Stimulated activated CD8-positive, alpha-beta memory T cell treated with anti-CD3 and anti-CD28 coated beads, Interleukin-2, amount 100 ng/mL, for 1 hour (primary cell): ENCODE data around the gene EPYC.

Experiments used
- DNase-seq, 2 donors: peaks; one replicate each; pipeline ENCODE4 v3.0.0-alpha.2; 2020; ENCODE audit warnings: low read depth in 2 of 2

The EPYC gene, protein sequence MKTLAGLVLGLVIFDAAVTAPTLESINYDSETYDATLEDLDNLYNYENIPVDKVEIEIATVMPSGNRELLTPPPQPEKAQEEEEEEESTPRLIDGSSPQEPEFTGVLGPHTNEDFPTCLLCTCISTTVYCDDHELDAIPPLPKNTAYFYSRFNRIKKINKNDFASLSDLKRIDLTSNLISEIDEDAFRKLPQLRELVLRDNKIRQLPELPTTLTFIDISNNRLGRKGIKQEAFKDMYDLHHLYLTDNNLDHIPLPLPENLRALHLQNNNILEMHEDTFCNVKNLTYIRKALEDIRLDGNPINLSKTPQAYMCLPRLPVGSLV

DNA sequence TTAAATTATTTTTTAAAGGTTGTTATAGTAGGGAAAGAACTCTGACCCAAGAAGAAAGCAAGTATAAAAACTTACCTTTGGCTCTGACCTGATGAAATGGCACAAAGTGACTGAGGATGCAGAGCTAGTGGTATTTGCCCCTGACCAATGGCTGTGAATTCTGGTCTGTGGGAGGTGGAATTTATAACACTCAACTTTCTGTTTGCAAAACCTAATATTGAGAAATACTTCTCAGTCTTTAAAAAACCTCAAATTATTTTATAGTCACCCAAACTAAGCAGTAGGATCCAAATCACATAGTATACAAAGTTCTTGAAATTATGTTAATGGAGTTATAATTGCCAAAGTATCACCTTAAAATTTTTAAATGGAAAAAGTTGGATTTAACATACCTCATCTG, at the start of gene EPYC:
EPYC (minus strand) TSS at position 101 of the 400 bp plus-strand sequence. CDS start 2,407 bp downstream, outside the sequence.
- no peak for DNase-seq

DNA sequence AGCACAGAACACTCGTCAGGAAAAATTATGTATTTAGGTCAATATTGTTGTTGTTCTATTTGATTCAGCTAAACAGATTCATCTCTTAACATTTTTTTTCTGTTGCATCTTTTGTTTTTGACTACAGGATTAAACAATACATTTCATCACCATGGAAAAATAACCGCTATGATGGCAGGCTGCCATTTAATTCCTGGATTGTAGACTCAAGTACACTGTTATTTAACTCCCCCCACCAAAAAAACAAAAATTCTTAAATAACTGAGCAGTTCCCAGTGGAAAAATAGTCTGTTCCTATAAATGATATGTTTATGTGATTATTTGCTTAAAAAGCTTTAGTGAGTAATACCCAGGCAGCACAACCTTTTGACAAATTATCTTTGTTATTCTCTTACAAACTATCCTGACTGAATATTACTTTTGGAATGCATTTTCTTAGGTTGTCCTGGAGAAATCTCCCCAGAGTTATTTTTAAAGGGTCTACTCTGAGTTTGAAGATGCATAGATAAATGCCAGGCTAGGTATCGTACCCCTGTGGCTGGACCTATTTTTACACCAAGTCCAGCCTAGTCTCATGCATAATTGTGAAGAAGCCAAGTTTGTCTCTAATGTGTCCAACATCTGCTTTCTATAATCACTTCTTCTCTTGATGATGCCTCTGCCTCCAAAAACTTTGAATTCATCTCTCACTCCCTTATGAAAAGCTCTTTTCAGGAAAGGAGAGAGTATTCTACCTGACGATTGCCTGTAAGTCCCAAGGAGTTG, 49.4 kb upstream of the EPYC start:
- no peak for DNase-seq

DNA sequence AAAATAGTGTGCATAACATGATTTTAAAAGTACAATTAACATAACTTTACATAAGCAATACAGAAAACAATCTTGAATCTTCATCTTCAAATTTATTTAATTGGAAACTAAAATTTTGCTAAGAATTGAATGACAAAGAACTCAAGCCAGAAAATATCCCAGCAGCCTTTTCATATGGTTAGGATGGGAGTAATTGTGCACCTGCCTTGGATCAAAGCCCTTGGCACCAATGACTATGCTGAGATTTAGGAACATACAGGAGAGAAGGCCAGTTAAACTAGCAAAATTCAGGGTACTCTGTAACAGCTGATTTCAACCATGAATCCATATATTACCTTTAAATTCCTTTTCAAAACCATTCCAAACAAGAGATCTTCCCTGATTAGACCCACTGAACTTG, 47.3 kb upstream of the EPYC start:
- no peak for DNase-seq

DNA sequence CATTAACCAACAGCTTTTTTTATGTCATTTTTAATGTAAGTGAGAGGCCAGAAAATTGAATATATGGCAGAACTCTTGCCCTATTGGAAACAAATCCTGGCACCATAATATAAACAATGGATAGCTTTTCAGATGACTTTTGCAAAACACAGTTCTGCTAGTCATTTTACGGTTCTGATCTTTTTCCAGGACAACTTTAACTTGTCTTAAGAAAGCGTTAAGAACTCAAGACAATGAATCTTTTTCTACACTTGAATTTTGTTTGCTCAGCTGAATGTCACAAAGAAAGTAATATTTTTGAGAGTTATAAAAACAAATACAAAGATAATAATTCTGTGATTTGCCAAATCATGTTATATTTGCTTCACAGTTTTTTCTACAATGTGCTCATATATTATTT, 39.8 kb upstream of the EPYC start:
- no peak for DNase-seq

DNA sequence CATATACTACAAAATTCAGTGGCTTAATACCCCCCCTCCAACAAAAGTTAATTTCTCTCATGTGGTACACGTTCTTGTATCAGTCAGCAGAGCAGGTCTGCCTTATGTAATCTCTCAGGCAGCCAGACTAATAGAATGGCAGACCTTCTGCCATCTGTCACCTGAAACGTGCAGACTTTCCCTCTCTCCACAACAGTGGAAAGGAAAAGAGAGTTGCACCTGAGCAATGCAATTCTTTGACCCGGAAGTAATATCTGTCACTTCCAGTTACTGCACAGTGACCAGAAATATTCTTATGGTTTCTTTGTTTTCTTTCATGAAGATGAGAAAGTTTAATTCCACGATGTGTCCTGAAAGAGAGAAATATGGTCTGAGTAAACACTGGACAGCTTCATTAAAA, 38.6 kb upstream of the EPYC start:
- DNase-seq = no peak

DNA sequence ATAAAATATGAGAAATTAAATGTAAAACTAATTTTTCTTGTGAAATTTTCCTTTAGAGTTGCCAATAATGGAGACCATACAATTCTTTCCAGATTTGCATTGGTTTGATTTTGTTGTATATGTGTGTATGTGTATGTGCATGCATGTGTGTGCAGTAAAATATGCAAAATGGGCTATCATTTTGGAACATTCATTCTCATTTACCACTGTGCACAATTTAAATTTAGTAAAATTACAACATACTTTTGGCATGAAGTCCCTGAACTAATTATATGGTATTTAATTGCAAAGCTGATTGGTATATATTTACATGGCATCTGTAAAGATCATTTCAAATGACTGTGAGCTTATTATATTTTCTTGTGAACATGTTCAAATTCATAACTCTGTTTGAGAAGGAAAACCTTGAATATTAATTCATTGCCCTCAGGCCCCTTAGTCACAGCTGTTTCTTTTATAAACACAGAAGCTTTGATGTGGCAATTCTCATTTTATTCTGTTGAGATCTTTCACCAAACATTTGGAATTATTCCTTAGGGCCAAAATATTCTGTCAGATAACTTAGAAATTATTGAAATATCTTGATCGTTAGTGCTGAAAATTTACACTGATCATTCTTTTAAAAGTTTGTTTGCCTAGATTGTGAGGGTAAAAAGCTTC, 35.5 kb upstream of the EPYC start:
- no peak for DNase-seq

DNA sequence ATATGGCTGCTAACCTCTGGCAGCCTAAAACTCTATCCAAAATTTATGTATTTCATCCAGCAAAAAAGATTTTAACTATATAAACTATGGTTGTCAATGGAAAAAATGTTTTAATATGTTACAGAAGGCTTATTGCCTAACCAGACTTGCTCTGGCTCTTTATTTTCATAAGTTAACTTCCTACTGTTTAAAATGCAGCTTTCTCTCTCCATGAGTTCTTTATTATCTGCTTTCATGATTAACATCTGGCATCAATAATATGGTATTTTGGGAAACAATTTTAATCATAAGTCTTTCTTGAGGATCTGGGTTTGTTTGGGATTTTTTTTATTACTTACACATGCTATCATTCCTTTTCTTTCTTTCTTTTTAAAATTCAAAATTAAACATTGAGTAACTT, 32.5 kb upstream of the EPYC start:
- DNase-seq = no peak

DNA sequence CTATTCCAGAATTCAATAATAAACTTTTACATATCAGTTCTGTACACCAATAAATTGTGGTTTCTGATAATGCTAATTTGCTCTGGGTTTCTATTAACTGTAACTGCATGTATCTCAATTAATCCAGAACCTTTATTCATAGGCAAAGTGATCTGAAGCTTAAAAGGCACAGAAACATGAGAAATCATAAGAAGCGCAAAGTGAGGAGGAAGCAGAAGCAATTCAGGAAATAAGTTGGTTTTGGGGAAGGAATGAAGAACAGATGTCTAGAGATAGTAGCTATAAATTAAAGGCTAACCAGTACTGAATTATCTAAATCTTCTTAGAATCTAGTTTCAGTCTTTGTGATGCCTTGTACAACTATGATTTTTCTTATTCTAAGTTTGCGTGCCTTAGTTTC, 28.5 kb upstream of the EPYC start:
- no peak for DNase-seq

DNA sequence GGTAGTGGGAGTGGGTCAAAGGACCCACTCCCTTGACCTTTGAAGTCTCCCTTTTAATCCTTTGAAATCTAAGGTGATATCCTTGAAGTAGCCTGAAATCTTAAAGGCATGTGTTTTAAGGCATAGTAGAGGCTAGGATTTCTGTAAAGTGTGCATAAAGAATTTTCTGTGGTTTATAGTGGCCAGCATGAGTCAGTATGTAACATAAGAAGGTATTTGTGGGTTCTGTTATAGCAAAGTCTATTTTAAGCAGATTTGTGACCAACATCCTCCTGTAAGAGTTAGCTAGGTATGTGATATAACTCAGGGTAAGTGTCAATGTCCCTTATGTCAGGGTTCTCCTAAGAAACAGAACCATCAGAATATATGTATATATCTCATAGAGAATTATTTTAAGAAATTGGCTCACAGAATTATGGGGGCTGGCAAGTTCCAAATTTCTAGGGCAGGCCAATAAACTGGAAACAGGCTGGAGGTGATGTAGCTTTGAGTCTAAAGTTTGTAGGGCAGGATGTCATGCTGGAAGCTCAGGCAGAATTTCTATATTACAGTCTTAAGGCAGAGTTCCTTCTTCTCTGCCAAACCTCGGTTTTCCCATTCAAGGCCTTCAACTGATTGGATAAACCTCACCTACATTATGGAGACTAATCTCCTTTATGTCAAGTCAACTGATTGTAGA, 18.7 kb upstream of the EPYC start:
- no peak for DNase-seq

DNA sequence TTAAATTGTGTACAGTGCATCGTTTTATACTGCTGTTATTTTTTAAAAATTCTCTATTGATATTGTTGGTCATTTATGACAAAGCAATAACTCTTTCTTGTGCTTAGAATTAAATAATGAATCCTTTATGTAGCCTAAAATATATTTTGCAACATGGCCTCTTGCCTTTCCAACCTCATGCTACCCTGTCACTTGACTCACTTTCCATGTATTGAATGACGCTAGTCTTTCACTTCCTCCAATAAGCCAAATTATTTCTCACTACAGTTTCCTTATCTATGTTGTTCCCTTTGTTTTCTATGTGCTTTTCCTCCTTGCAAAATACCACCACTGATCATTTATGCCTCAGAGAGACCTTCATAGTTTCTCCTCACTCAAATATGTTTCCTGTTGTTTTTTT, 16.3 kb upstream of the EPYC start:
- no peak for DNase-seq

DNA sequence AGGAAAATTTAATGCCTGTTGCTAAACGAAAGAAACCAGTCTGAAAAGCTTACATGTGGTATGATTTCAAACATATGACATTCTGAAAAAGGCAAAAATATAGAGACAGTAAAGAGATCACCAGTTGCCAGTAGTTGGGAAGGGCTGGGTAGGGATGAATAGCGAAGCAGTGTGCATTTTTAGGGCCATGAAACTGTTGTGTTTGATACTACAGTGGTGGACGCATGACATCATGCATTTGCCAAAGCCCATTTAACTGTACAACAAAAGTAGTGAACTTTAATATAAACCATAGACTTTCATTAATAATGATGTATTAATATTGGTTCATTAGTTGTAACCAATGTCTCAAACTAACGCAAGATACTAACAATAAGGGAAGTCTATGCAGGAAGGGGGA, 14.7 kb upstream of the EPYC start:
- DNase-seq = no peak

DNA sequence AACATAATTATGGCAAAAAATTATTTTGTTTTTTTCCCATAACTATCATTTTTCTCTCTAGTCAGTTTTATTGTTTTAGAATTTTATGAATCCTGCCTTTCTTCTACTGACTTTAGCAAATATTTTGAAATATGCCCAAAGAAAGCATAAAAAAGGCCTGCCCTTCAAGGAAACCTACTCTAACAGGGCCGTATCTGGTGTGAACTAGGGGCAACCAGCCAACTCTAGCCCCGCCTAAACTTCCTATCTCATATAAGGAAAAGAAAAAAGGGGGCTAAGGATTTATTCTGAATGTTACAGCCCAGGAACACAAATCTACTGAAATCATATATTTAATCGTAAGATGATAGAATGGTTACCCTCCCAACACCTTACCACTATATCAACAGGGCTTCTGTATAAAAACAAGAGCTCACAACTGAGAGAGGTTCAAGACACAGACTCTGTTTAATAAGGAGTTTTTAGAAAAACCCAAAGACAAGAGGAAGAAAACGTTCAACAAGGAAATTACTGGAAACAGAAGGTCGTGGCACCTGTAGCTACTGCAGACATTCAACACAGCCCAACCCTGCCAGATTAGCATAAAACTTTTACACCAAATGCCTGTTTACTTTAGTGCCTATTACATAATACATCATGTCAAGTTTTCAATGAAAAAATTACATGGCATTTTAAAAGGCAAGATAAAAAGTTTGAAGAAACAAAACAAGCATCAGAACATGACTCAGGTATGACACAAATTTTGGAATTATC, 12.9 kb upstream of the EPYC start:
- DNase-seq = no peak

DNA sequence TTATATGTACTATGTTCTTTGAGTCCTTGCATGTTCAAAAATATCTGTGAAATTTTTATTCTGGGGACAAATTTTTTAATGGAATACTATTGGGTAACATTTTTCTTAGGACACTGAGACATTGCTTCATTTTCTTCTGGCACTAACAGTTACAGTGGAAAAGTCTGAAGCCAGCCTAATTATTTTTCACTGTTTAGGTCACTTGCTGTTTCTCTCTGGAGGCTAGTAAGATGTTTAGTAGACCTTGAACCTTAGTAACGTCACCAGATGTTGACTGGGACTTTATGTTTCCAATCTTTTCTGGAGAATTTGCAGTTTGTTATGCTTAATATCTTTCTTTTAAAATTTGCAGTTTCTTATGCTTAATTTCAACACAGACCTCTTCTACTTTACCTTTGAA, 12.3 kb upstream of the EPYC start:
- DNase-seq = no peak

DNA sequence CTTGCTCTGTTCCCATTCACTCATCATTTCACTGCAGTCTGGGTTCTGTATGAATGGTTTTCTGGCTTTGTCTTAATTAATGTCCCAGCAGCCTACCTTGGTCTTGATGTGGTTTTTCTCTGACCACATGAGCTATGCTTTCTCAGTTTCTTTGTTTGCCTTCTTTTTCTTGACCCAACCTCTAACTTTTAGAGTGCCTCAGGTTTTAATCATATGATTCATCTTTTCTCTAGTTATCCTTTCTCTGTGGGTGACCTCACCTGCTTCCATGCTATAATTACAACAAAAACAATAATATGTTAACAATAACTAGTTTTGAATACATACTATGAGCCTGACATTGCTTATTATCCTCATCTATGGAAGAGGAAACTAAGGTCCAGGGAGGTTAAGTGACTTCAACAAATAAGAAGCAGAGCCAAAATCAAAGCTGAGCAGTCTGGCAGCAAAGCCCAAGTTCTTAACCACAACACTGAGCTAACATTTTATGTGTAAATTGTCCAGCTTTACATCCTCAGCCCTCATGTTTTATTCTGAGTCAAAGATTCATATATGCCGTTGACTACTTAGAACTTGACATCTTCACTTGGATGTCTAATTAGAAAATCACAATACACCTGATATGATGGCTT, 4.7 kb upstream of the EPYC start:
- no peak for DNase-seq

DNA sequence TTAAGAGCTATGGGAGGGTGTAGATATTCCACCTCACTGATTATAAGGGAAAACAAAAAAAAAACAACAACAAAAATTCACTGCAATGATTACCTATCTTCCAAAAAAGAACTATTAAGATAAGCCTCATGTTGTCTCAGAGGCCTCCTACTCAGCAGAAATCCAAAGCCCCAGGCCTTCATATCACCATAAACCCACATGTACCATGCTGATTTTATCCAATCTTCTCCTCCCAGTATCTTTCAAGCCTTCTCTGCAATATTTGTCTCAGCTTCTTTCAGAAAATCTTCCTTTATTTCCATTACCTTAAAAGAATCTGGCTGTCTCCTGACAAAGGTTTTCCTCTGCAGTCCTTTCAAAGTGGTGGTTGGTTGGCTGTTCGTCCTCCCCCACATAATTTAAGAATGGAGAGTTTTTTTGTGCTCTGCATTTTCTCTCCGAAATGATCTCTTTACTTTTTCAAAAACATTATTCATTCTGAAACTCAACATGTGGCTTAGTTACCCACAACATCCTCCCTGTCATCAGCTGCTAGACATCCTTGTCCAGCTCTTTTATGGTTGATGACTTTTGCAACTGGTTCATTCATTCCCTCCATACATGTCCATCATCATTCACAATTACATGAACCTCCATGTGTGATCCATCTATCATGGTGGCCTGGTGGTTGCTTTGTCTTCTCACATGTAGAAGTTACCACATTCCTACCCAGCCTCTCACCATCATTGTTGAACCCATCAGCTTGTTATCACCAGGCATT, 2.9 kb upstream of the EPYC start:
- no peak for DNase-seq

DNA sequence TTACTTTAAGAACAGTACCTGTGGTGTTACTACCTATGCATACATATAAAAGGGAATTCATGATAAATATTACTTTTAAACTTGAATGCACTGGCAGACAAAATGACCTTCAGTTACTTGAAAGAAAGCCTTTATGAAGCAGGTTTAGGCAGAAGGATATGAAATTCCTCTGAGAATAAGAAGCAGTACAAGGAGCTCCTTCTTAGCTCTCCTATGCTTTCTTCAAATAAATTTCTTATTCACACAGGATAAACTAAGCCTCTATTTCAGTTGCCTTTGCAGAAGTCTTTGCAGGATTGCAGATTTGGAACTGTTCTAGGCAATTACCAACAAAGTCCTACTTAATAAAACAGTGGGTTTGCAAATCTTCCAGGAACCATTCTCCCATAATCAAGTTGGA, 1.0 kb downstream of the EPYC start:
- no peak for DNase-seq

DNA sequence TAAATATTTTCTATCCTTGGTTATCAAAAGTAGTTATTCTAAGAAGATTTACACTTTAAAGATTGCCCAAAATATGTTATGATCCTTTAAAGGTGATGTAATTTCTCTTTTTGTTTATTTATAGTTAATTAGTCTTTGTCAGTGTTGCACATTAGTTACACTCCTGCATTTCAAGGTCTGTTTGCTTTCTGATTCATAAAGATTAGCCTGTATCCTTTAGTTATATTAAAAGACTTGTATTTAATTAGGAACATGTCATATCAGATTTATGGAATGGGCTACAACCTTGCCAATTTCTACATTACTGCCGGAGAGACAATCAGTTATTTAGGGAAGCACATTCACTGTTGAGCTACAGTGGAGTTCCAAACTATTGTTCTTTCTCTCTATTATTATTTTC, 3.5 kb downstream of the EPYC start:
- no peak for DNase-seq

DNA sequence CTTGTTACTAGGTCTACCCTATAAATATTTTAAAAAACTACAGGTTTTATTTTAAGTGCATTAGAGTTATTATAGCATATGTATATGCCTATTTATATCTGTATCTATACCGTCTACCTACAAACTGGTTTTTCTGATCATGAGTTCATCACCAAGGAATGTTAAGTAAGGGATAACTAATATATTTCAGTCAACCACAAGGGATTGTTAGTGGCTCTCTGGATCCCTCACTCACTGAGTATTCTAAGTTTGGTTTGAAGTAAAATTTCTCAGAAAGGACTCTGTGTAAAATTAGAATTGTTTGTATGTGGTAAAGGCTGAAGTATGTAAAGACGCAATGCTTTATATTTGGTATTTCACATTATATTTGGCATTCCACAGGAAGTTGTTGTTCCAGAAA, 4.8 kb downstream of the EPYC start:
- no peak for DNase-seq

DNA sequence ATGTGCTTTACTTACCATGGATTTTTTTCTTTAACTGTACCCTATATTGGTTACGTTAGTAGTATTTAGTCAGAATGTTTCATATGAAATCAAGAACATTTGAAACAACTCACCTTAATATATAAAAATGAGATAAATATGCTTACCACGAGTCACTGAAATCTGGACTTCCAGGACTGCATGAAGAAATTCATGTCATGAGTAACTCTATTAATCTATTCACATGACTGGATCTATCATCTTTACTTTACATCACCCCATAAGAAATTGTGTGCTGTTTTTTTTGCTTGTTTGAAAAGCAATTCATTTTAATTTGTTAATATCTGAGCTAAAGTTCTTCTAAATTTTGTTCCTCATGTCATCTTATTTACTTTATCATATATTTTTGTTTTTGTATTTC, 5.2 kb downstream of the EPYC start:
- no peak for DNase-seq

DNA sequence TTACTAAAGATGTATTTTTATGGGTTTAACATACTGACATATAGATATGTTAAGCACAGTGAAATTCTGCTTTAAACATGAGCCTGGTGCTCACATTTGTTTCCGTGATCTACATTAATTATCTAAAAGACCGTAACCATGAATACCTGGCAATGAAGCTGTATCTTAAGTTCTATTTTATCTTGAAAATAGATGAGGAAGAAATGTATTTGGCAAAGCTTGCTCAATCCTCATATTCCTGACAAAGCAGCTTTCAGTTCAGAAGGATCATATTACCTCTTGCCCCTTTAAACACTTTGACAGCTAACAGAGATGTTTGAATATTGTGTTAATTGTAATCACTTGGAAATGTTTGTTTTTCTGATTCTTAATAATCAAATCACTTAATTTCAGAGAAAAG, 9.8 kb downstream of the EPYC start:
- DNase-seq = no peak
